K562 (cell line): ENCODE results near the gene PEX5L. TPM values are rescaled to one million over a fixed set of nuclear protein-coding genes. Genes with fewer than 3 reads are reported as not detected.

Experiments used
- ATAC-seq: fragments of 200-7000 bp; cut with Tn5 transposase; 3 replicates; pipeline ENCODE4 v1.9.1; 2020; ENCODE audit warnings: moderate library complexity
- BruUV-seq: library from RNA; stranded (reverse); fragments of 400-500 nt; replicated peaks from 2 replicates; lab custom pipeline; 2021; lab: Mats Ljungman, UMichigan
- CTCF ChIA-PET: fragments of 300-600 bp; formaldehyde crosslinking; extraction: SDS; loops from one replicate; lab custom pipeline; 2021; ENCODE audit warnings: low intra/inter-chr PET ratio; lab: Yijun Ruan, JAX
- POLR2A ChIA-PET: fragments of 300-600, 350-650 bp; sonication (Branson Sonifier 250); formaldehyde crosslinking; extraction: SDS; loops from one replicate; lab custom pipeline; 2021; ENCODE audit warnings: antibody characterized with exemption, inconsistent platforms; lab: Yijun Ruan, JAX
- DNase-seq, 4 experiments: peaks; one replicate each; pipeline versions ENCODE4 v3.0.0 to v3.0.0-alpha.2; 2011 to 2018; ENCODE audit warnings: low spot score in 3 of 4, mixed read lengths in 3 of 4; ENCODE audit errors: extremely low read depth in 1 of 4
- FAIRE-seq: peaks from 2 replicates; lab custom pipeline; 2011; peaks lifted over from hg19 to GRCh38; lab: Jason Lieb, UNC
- H2AFZ ChIP-seq: 2 replicates; pipeline ENCODE4 v1.6.0; 2011; ENCODE audit warnings: low read depth, low read length, control low read depth, inconsistent platforms
- H3K27ac ChIP-seq: fragments of 200-600 bp; 3 replicates; pipeline ENCODE4 v1.8.0; 2011; ENCODE audit warnings: low read depth, mild to moderate bottlenecking, control low read depth, inconsistent platforms, low read length, moderate library complexity, mixed read lengths; ENCODE audit errors: extremely low read depth
- H3K27me3 ChIP-seq, 2 experiments: fragments of 300-600 bp in 1 of 2; 2 replicates in 1 of 2; 3 replicates in 1 of 2; pipeline versions ENCODE4 v1.6.0 to v1.8.0; 2011; ENCODE audit warnings: inconsistent platforms in 2 of 2, low read length in 2 of 2, mild to moderate bottlenecking in 1 of 2, mixed read lengths in 1 of 2, moderate library complexity in 1 of 2; ENCODE audit not compliant: control insufficient read depth in 2 of 2, insufficient read depth in 2 of 2
- H3K36me3 ChIP-seq: fragments of 300-600 bp; 3 replicates; pipeline ENCODE4 v1.8.0; 2011; ENCODE audit warnings: mild to moderate bottlenecking, low read length, inconsistent platforms; ENCODE audit not compliant: control insufficient read depth, insufficient read depth
- H3K4me1 ChIP-seq, 2 experiments: fragments of 200-600 bp in 1 of 2; replicated peaks in 1 of 2; 2 replicates in 1 of 2; 3 replicates in 1 of 2; pipeline versions ENCODE4 v1.5.1 to v1.8.0; 2011; ENCODE audit warnings: inconsistent platforms in 2 of 2, low read length in 2 of 2, mild to moderate bottlenecking in 1 of 2, mixed read lengths in 1 of 2, moderate library complexity in 1 of 2; ENCODE audit not compliant: control insufficient read depth in 2 of 2, insufficient read depth in 2 of 2
- H3K4me2 ChIP-seq: 2 replicates; pipeline ENCODE4 v1.6.1; 2011; ENCODE audit warnings: low read length, control low read depth, inconsistent platforms, mixed read lengths; ENCODE audit not compliant: insufficient read depth
- H3K4me3 ChIP-seq: fragments of 200-600 bp; sonication (generic), shearing (Covaris generic); 2 replicates; pipeline ENCODE4 v1.5.1; 2016; ENCODE audit warnings: control low read depth, inconsistent platforms
- H3K79me2 ChIP-seq: fragments of 200-600 bp; 3 replicates; pipeline ENCODE4 v1.8.0; 2011; ENCODE audit warnings: low read length, inconsistent platforms; ENCODE audit not compliant: control insufficient read depth, insufficient read depth
- H3K9ac ChIP-seq, 2 experiments: 2 replicates each; pipeline versions ENCODE4 v1.6.0 to v1.6.1; 2011; ENCODE audit warnings: low read depth in 2 of 2, low read length in 2 of 2, control low read depth in 1 of 2, inconsistent platforms in 1 of 2, mild to moderate bottlenecking in 1 of 2, mixed read lengths in 1 of 2; ENCODE audit not compliant: insufficient read depth in 1 of 2
- H3K9me1 ChIP-seq: one replicate; pipeline ENCODE4 v1.6.0; 2011; ENCODE audit warnings: inconsistent platforms, mild to moderate bottlenecking, low read length, moderate library complexity; ENCODE audit not compliant: control insufficient read depth, insufficient read depth
- H3K9me3 ChIP-seq: replicated peaks from 2 replicates; pipeline ENCODE4 v1.5.1; 2011; ENCODE audit warnings: low read depth, low read length, inconsistent platforms; ENCODE audit not compliant: control insufficient read depth, insufficient read depth
- H4K20me1 ChIP-seq: replicated peaks from 2 replicates; pipeline ENCODE4 v1.6.1; 2011; ENCODE audit warnings: low read length, inconsistent platforms, mixed read lengths; ENCODE audit not compliant: control insufficient read depth, insufficient read depth
- TRIM24 ChIP-seq, 2 experiments: fragments of 450-650 bp; IDR thresholded peaks; 2 replicates each; pipeline ENCODE4 v1.6.1; 2016
- WGBS: fragments of 100-300 bp; shearing (Covaris generic); methylation state at CpG from one replicate; pipeline ENCODE4 v1.1.6; 2016; ENCODE audit warnings: low coverage, mixed read lengths; ENCODE audit not compliant: insufficient coverage; ENCODE audit errors: missing lambda C conversion rate; 5-methylcytosine and 5-hydroxymethylcytosine counted together
- in situ Hi-C: fragments of 300-500 bp; cut with MboI; formaldehyde crosslinking; loops from 4 replicates; pipeline ENCODE4 v1.15.0; 2018; ENCODE audit warnings: inconsistent platforms, mixed read lengths
- intact Hi-C: fragments of 100-400 bp; cut with micrococcal nuclease; formaldehyde crosslinking; loops from 2 replicates; pipeline ENCODE4 v1.14.2; 2022
- polyA plus RNA-seq, 8 experiments: library from polyadenylated mRNA; depleted of rRNA in 4 of 8; stranded (reverse) in 5 of 8; unstranded in 3 of 8; fragments of >200 nt; fragmentation: Nextera tagmentation in 2 of 8; fragmentation: Illumina TruSeq in 1 of 8; extraction: Ambion mirVana in 2 of 8; extraction: Trizol in 1 of 8; gene quantifications; 2 replicates each; pipeline versions ENCODE4 v1.2.1 to v1.2.3, GENCODE V29; 2011 to 2014; ENCODE audit warnings: inconsistent platforms in 1 of 8, missing spikeins in 1 of 8
- total RNA-seq, 7 experiments: library from RNA; depleted of rRNA in 6 of 7; stranded (reverse); fragments of >200 nt in 6 of 7; fragmentation: Illumina TruSeq in 2 of 7; extraction: Trizol in 2 of 7; gene quantifications; 2 replicates each; pipeline versions ENCODE4 v1.2.1 to v1.2.3, GENCODE V29; 2011 to 2021; ENCODE audit warnings: low replicate concordance in 1 of 7
- TF ChIP-seq, protein P1 (sequence below), 2 experiments: IDR thresholded peaks in 1 of 2; conservative IDR thresholded peaks in 1 of 2; 2 replicates each; pipeline ENCODE4 v1.6.1; 2016; ENCODE audit warnings: low read depth in 2 of 2, mild to moderate bottlenecking in 1 of 2, missing compliant biosample characterization in 1 of 2, missing genetic modification characterization in 1 of 2, moderate library complexity in 1 of 2
- TF ChIP-seq, protein P2 (sequence below): fragments of 450-650 bp; IDR thresholded peaks from 2 replicates; pipeline ENCODE4 v1.6.1; 2016

PEX5L gene
- total and polyA plus RNA-seq, 9 of the 15 experiments (the other 6 are each of a cell fraction or from before 2014, with no cell fraction given): not detected

DNA sequence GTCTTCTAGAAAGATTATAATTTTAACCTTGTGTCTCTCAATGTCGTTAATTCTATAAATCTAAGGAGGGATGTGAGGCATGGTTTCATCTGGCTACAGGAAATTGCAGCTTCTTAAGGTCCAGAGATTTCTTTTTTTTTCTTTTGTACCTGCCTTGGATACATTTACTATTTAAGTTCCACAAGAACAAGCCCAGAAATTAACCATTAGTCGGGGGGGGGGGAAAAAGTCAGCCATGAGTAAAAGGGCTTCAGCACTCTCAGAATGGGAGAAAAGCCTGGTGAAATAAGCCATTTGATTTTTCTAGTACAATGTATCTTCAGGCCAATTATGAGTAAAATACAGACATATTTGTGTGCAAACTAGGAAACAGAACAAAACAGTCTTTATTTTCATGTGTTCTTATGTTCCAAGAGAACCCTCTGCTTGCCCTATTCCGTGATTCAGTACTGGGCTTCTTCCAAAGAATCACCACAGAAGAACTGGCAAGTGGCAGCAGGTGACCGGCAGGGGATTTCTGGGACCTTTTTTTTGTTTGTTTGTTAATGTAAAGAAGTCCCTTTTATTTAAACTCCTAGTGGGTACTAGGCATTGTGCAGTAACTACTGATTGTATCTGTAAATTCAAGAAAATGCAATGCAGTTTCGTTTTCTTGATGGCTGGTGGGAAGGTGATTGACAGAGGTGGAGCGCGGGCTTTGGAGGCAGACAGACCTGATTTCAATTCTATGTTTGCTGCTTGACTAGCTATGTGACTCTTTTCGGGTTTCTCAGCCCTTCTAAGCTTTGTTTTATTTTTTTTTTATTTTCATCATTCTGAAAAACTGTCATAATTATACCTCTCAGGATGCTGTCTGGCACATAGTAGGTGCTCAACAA, 82.5 kb downstream of the PEX5L start:
- ATAC-seq (no peak), FAIRE-seq (no peak), DNase-seq (no peak)
- H3K27ac ChIP-seq: no peak overlapping the region
- no peak overlapping the region for H3K9ac ChIP-seq
- no peaks in the 10 kb centered on the region for H3K27me3 ChIP-seq
- H3K9me1 ChIP-seq: no peaks in the 10 kb centered on the region
- CTCF ChIA-PET: no interaction called here
- H2AFZ ChIP-seq: no peak overlapping the region
- H3K4me3 ChIP-seq: no peak overlapping the region
- POLR2A ChIA-PET: no interaction called here
- no peak overlapping the region for H3K4me2 ChIP-seq
- intact Hi-C loops: no loop called here
- no peaks in the 10 kb centered on the region for H4K20me1 ChIP-seq
- in situ Hi-C loops: no loop called here
- H3K4me1 ChIP-seq: no peaks in the 10 kb centered on the region
- WGBS: 4% methylated on average over 8 of the region's 8 CpGs
- TF ChIP-seq, protein P1, sequence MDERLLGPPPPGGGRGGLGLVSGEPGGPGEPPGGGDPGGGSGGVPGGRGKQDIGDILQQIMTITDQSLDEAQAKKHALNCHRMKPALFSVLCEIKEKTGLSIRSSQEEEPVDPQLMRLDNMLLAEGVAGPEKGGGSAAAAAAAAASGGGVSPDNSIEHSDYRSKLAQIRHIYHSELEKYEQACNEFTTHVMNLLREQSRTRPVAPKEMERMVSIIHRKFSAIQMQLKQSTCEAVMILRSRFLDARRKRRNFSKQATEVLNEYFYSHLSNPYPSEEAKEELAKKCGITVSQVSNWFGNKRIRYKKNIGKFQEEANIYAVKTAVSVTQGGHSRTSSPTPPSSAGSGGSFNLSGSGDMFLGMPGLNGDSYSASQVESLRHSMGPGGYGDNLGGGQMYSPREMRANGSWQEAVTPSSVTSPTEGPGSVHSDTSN (CRISPR knock-in tag; IDR thresholded peaks at IDR 0.05; ENCODE audit: low read depth): no peak
- TF ChIP-seq, protein P1 (tag; conservative IDR thresholded peaks at IDR 0.05; ENCODE audit: low read depth): 0 out of 2 replicates have a peak, but pooled peaks have one; percentile 20
- no peak for TF ChIP-seq TRIM24 (IDR thresholded peaks at IDR 0.05)
- TF ChIP-seq, protein P2, sequence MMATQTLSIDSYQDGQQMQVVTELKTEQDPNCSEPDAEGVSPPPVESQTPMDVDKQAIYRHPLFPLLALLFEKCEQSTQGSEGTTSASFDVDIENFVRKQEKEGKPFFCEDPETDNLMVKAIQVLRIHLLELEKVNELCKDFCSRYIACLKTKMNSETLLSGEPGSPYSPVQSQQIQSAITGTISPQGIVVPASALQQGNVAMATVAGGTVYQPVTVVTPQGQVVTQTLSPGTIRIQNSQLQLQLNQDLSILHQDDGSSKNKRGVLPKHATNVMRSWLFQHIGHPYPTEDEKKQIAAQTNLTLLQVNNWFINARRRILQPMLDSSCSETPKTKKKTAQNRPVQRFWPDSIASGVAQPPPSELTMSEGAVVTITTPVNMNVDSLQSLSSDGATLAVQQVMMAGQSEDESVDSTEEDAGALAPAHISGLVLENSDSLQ: peak; percentile 52
- H3K36me3 ChIP-seq: no peaks in the 10 kb centered on the region
- H3K79me2 ChIP-seq: no peaks in the 10 kb centered on the region
- no peaks in the 10 kb centered on the region for H3K9me3 ChIP-seq
- no TSS peak for BruUV-seq
